GM12878 (cell line): ENCODE results near the gene SLIT1. TPM values are rescaled to one million over a fixed set of nuclear protein-coding genes. Genes with fewer than 3 reads are reported as not detected.

Experiments
- ATAC-seq: fragments of 200-7000 bp; cut with Tn5 transposase; 3 replicates; pipeline ENCODE4 v1.9.1; 2020; ENCODE audit warnings: mild to moderate bottlenecking, moderate library complexity
- BruUV-seq: library from RNA; stranded (reverse); fragments of 400-500 nt; replicated peaks from 2 replicates; lab custom pipeline; 2021; lab: Mats Ljungman, UMichigan
- CTCF ChIA-PET: fragments of 300-600 bp; sonication (Branson Sonifier 250); formaldehyde crosslinking; extraction: SDS; loops from one replicate; lab custom pipeline; 2021; ENCODE audit warnings: inconsistent platforms; lab: Yijun Ruan, JAX
- POLR2A ChIA-PET: fragments of 350-600 bp; formaldehyde crosslinking; extraction: SDS; loops from one replicate; lab custom pipeline; 2021; ENCODE audit warnings: inconsistent platforms; lab: Charles Lee
- RAD21 ChIA-PET: fragments of 300-600 bp; sonication (Branson Sonifier 250); formaldehyde crosslinking; loops from one replicate; lab custom pipeline; 2023; ENCODE audit warnings: antibody characterized with exemption; ENCODE audit not compliant: unreplicated experiment; lab: Charles Lee
- SMC1A ChIA-PET: fragments of 300-600 bp; sonication (Branson Sonifier 250); formaldehyde crosslinking; loops from one replicate; lab custom pipeline; 2023; ENCODE audit not compliant: unreplicated experiment, uncharacterized antibody; lab: Charles Lee
- DNase-seq: peaks from one replicate; pipeline ENCODE4 v3.0.0-alpha.2; 2011; ENCODE audit warnings: low read depth, low spot score
- FAIRE-seq: peaks from 3 replicates; lab custom pipeline; 2011; peaks lifted over from hg19 to GRCh38; lab: Jason Lieb, UNC
- H2AFZ ChIP-seq: 2 replicates; pipeline ENCODE4 v1.6.0; 2011; ENCODE audit warnings: low read depth, low read length, control low read depth; ENCODE audit not compliant: control insufficient read depth
- H3K27ac ChIP-seq: 2 replicates; pipeline ENCODE4 v1.5.1; 2011; ENCODE audit warnings: control low read depth; ENCODE audit not compliant: control insufficient read depth, insufficient read depth
- H3K27me3 ChIP-seq, 2 experiments: replicated peaks in 1 of 2; 2 replicates each; pipeline versions ENCODE4 v1.6.0 to v1.6.1; 2011; ENCODE audit warnings: low read length in 1 of 2; ENCODE audit not compliant: control insufficient read depth in 2 of 2, insufficient read depth in 2 of 2
- H3K36me3 ChIP-seq, 2 experiments: 2 replicates each; pipeline ENCODE4 v1.5.1; 2011; ENCODE audit warnings: low read length in 1 of 2; ENCODE audit not compliant: control insufficient read depth in 2 of 2, insufficient read depth in 2 of 2
- H3K4me1 ChIP-seq: 2 replicates; pipeline ENCODE4 v1.6.1; 2011; ENCODE audit warnings: mild to moderate bottlenecking, low read length, moderate library complexity, mixed read lengths; ENCODE audit not compliant: control insufficient read depth, insufficient read depth
- H3K4me2 ChIP-seq: 2 replicates; pipeline ENCODE4 v1.6.0; 2011; ENCODE audit warnings: control low read depth; ENCODE audit not compliant: control insufficient read depth, insufficient read depth
- H3K4me3 ChIP-seq: fragments of 200-600 bp; sonication (generic); 2 replicates; pipeline ENCODE4 v1.5.1; 2016
- H3K79me2 ChIP-seq: 2 replicates; pipeline ENCODE4 v1.6.0; 2011; ENCODE audit warnings: low read length; ENCODE audit not compliant: control insufficient read depth, insufficient read depth
- H3K9ac ChIP-seq: 2 replicates; pipeline ENCODE4 v1.8.0; 2011; ENCODE audit warnings: low read length, control low read depth, mixed read lengths; ENCODE audit not compliant: control insufficient read depth, insufficient read depth
- H3K9me3 ChIP-seq: replicated peaks from 3 replicates; pipeline ENCODE4 v1.5.1; 2011; ENCODE audit warnings: mild to moderate bottlenecking, low read length; ENCODE audit not compliant: control insufficient read depth, insufficient read depth
- H4K20me1 ChIP-seq: 2 replicates; pipeline ENCODE4 v1.6.0; 2011; ENCODE audit not compliant: control insufficient read depth, insufficient read depth
- CEBPZ ChIP-seq: fragments of 150-350 bp; IDR thresholded peaks from 2 replicates; pipeline ENCODE4 v1.6.1; 2016; ENCODE audit warnings: low read depth, low read length
- ZBTB11 ChIP-seq: fragments of 450-650 bp; formaldehyde crosslinking; IDR thresholded peaks from 2 replicates; pipeline ENCODE4 v1.5.0; 2022; ENCODE audit warnings: mild to moderate bottlenecking, missing genetic modification characterization
- ZBTB4 ChIP-seq: fragments of 450-650 bp; formaldehyde crosslinking; IDR thresholded peaks from 2 replicates; pipeline ENCODE4 v1.4.0; 2022; ENCODE audit warnings: mild to moderate bottlenecking, moderate library complexity
- ZNF687 ChIP-seq: fragments of 450-650 bp; IDR thresholded peaks from 2 replicates; pipeline ENCODE4 v1.6.1; 2017; ENCODE audit warnings: mild to moderate bottlenecking, moderate library complexity
- WGBS: methylation state at CpG from one replicate; pipeline ENCODE4 v1.1.6; 2016; ENCODE audit warnings: low lambda C conversion rate; ENCODE audit not compliant: insufficient replicate concordance, insufficient coverage; ENCODE audit errors: missing lambda C conversion rate; 5-methylcytosine and 5-hydroxymethylcytosine counted together
- in situ Hi-C: fragments of 300-500 bp; cut with MboI; formaldehyde crosslinking; loops from 9 replicates; pipeline ENCODE4 v1.14.3; 2018; ENCODE audit warnings: mixed read lengths
- intact Hi-C: fragments of 100-400 bp; cut with micrococcal nuclease; formaldehyde crosslinking; loops from one replicate; pipeline ENCODE4 v1.14.2; 2022; ENCODE audit not compliant: unreplicated experiment
- polyA plus RNA-seq, 11 experiments: library from polyadenylated mRNA; depleted of rRNA in 4 of 11; unstranded in 6 of 11; stranded (reverse) in 5 of 11; fragments of >200 nt; fragmentation: Nextera tagmentation in 4 of 11; fragmentation: Illumina TruSeq in 1 of 11; extraction: Ambion mirVana in 4 of 11; extraction: Trizol in 1 of 11; gene quantifications; 1 replicate in 1 of 11; 2 replicates in 10 of 11; pipeline versions ENCODE4 v1.2.1 to v1.2.3, GENCODE V29; 2011 to 2016; ENCODE audit warnings: inconsistent platforms in 2 of 11, missing spikeins in 2 of 11, low read depth in 1 of 11
- total RNA-seq, 4 experiments: library from RNA; depleted of rRNA in 3 of 4; stranded (reverse); fragments of >200 nt in 3 of 4; fragmentation: Illumina TruSeq in 1 of 4; extraction: Trizol in 1 of 4; gene quantifications; 2 replicates each; pipeline versions ENCODE4 v1.2.1 to v1.2.3, GENCODE V29; 2013 to 2021

SLIT1 gene
- total and polyA plus RNA-seq, 10 of the 15 experiments (the other 5 are each of a cell fraction or from before 2014, with no cell fraction given): 0.04 to 0.19 (median 0.06) TPM; not detected in 4

- intact Hi-C loops (no loop called here), in situ Hi-C loops (no loop called here)
- H2AFZ ChIP-seq: no peak overlapping the region
- CTCF ChIA-PET: no interaction called here
- H3K4me1 ChIP-seq: peaks cover 9% of the 10 kb centered on the region
- H3K9me3 ChIP-seq: no peaks in the 10 kb centered on the region
- FAIRE-seq (no peak), DNase-seq (no peak), ATAC-seq (no peak)
- H3K9ac ChIP-seq: no peak overlapping the region
- H4K20me1 ChIP-seq: no peaks in the 10 kb centered on the region
- RAD21 ChIA-PET: no interaction called here
- no peaks in the 10 kb centered on the region for H3K79me2 ChIP-seq
- H3K36me3 ChIP-seq: no peaks in the 10 kb centered on the region
- SMC1A ChIA-PET: no interaction called here
- no peaks in the 10 kb centered on the region for H3K27me3 ChIP-seq
- BruUV-seq: no TSS peak
- no peak overlapping the region for H3K27ac ChIP-seq
- H3K4me2 ChIP-seq: no peak overlapping the region
- POLR2A ChIA-PET: no interaction called here
- WGBS: 41% methylated on average over 7 of the region's 7 CpGs
- H3K4me3 ChIP-seq: no peak overlapping the region
- TF ChIP-seq ZBTB11 (CRISPR knock-in tag): no peak
- no peak for TF ChIP-seq ZBTB4
- TF ChIP-seq ZNF687: no peak
- no peak for TF ChIP-seq CEBPZ
Measured at GRCh38 chr10:97153270-97153850, 32.4 kb downstream of the SLIT1 start.
